ENCODE data around the gene MMP15.
"Not testable (repeated sequence)": the region's sequence is repeated elsewhere in the genome, so short reads cannot be mapped to it uniquely, and the experiment has no call there.

Gene MMP15

DNA sequence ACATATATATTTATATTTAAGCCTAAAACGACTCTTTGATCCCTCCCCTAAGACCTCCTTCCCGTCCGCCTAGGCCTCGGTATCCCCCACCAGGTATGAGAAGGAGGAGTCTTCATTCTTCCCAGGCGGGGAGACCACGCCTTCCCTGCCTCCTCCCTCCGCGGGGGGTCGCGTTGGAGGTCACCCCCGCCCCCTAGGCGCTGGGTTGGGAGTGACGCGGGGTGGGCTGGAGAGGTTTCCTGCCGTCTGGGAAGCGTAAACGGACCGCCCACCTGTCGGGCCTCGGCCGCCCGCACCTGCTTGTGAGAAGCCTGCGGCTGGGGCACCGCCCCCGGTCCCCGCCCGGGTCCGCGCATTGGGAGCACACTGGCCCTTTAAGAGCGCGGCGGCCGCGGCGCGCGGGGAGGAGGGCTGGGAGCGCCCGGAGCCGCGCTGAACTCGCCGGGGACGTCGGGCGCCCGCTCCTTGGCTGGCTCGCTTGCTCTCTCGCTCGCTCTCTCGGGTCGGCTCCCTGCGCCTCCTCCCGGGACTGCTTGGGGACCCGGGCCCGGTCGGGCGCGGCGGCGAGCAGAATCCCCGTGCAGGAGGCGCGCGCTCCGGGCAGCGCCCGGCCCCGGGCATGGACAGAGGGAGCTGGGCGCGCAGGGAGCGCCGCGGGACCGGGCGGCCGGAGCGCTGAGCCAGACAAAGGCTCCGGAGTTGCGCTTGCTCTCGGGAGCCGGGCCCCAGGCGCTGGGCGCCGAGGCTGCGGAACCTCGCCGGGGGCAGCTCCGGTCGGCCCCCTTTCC lies at the start of gene MMP15:
Gene MMP15, plus strand, starts transcription at position 404 of the 788 bp plus-strand sequence. CDS start 597 bp downstream, outside the sequence.
- DNase-seq (peak; percentile 74), ATAC-seq (ENCODE audit: insufficient read depth, low read depth) (peak; percentile 85)

DNA sequence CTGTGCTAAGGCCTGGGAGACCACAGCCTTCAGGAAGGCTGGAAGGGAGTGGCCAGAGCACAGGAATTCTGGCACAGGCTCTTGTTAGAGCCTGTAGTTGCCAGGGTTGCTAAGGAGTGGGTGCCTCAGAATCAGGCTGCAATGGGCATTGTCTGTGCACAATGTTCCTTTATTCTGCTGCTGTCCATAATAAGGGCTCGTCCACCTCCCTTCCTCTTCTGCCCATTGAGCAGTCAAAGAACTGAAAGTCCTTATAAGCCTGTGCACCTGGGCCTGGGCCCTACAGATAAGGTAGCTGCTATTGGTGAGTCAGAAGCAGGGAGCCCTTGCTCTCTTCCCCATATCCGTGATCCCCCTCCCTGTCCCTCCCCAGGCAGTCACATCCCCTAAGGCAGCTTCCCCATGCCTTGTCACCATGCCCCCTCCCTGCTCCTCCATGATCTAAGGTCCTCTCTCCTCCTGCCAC lies 49.2 kb upstream of the MMP15 start:
- Histone ChIP-seq H3K4me1 (ENCODE audit: insufficient read depth, low read length) (no peaks in the 10 kb centered on the region), H3K4me2 (ENCODE audit: insufficient read depth, low read length) (no peak overlapping the region), H3K27me3 (ENCODE audit: insufficient read depth, low read length, poor library complexity) (no peaks in the 10 kb centered on the region), H3K36me3 (ENCODE audit: insufficient read depth, low read length) (no peaks in the 10 kb centered on the region), H2AFZ (ENCODE audit: low read depth, low read length) (no peak overlapping the region), H4K20me1 (ENCODE audit: insufficient read depth, low read length) (no peaks in the 10 kb centered on the region), H3K79me2 (ENCODE audit: insufficient read depth, low read length) (no peaks in the 10 kb centered on the region), H3K27ac (ENCODE audit: low read length) (no peak overlapping the region), H3K9me3 (ENCODE audit: insufficient read depth, low read length, severe bottlenecking) (no peaks in the 10 kb centered on the region), H3K4me3 (ENCODE audit: low read depth in 1 of 2, low read length in 2 of 2) (no peak overlapping the region), H3K9ac (ENCODE audit: low read depth, low read length) (no peak overlapping the region)
- TF ChIP-seq, protein P1, sequence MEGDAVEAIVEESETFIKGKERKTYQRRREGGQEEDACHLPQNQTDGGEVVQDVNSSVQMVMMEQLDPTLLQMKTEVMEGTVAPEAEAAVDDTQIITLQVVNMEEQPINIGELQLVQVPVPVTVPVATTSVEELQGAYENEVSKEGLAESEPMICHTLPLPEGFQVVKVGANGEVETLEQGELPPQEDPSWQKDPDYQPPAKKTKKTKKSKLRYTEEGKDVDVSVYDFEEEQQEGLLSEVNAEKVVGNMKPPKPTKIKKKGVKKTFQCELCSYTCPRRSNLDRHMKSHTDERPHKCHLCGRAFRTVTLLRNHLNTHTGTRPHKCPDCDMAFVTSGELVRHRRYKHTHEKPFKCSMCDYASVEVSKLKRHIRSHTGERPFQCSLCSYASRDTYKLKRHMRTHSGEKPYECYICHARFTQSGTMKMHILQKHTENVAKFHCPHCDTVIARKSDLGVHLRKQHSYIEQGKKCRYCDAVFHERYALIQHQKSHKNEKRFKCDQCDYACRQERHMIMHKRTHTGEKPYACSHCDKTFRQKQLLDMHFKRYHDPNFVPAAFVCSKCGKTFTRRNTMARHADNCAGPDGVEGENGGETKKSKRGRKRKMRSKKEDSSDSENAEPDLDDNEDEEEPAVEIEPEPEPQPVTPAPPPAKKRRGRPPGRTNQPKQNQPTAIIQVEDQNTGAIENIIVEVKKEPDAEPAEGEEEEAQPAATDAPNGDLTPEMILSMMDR (IDR thresholded peaks at IDR 0.05; ENCODE audit: borderline replicate concordance, extremely low read depth, low read length, poor library complexity, severe bottlenecking), result no peak
- no peak for TF ChIP-seq EZH2 (IDR thresholded peaks at IDR 0.05; ENCODE audit: borderline replicate concordance, low read depth, low read length, severe bottlenecking)
- DNase-seq, result no peak
- no peak for ATAC-seq (ENCODE audit: insufficient read depth, low read depth)

More for the DNA sequence above, at the start of gene MMP15:
- TF ChIP-seq, protein P1 (IDR thresholded peaks at IDR 0.05; ENCODE audit: borderline replicate concordance, extremely low read depth, low read length, poor library complexity, severe bottlenecking), result peak; percentile 9
- TF ChIP-seq EZH2 (IDR thresholded peaks at IDR 0.05; ENCODE audit: borderline replicate concordance, low read depth, low read length, severe bottlenecking), result no peak
- H3K4me1 ChIP-seq (ENCODE audit: insufficient read depth, low read length), result peaks cover 19% of the 10 kb centered on the region
- H3K27ac ChIP-seq (ENCODE audit: low read length), result no peak within 1 kb of the TSS
- peak within 1 kb of the TSS; percentile 66 for H2AFZ ChIP-seq (ENCODE audit: low read depth, low read length)
- H3K4me3 ChIP-seq (ENCODE audit: low read depth in 1 of 2, low read length in 2 of 2), result peak within 1 kb of the TSS; percentile 20 to 62; a peak in 3 of 4 replicates
- no peaks in the 10 kb centered on the region for H3K79me2 ChIP-seq (ENCODE audit: insufficient read depth, low read length)
- peak within 1 kb of the TSS; percentile 88 for H3K4me2 ChIP-seq (ENCODE audit: insufficient read depth, low read length)
- no peaks in the 10 kb centered on the region for H3K27me3 ChIP-seq (ENCODE audit: insufficient read depth, low read length, poor library complexity)
- peak within 1 kb of the TSS; percentile 53 for H3K9ac ChIP-seq (ENCODE audit: low read depth, low read length)
- H4K20me1 ChIP-seq (ENCODE audit: insufficient read depth, low read length), result peaks cover 3% of the 10 kb centered on the region; the same call in 1 of the 2 replicates
- no peaks in the 10 kb centered on the region for H3K9me3 ChIP-seq (ENCODE audit: insufficient read depth, low read length, severe bottlenecking)
- no peaks in the 10 kb centered on the region for H3K36me3 ChIP-seq (ENCODE audit: insufficient read depth, low read length)

DNA sequence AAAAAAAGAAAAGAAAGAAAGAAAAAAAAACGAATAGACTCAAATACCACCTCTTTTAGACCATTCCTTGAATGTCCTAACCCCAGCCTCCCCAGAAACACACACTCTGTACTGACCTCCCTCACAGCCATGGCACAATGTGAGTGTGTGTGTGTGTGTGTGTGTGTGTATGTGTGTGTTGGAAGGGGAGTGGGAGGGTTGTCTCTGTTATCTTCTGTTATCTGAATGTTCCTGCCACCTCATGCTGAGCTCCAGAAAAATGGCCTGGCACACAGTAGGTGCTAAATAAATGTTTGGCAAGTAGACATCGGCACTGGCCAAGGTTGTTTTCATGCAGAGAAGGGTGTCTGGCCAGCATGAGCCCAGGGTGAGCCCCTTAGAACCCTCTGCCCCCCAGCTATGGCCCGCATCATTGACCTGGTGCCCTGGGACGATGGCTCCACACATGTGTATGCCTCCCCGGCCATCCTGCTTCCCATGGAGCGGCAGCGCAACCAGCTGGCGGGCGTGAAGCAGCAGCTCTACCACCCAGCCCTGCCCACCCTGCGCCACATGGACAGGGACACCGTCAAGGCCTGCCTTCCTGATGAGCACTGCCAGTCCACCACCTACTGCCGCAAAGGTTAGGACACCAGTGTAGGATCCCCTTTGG lies 48.0 kb upstream of the MMP15 start:
- no peak overlapping the region for H2AFZ ChIP-seq (ENCODE audit: low read depth, low read length)
- H3K36me3 ChIP-seq (ENCODE audit: insufficient read depth, low read length), result no peaks in the 10 kb centered on the region
- DNase-seq, result no peak
- no peaks in the 10 kb centered on the region for H3K4me1 ChIP-seq (ENCODE audit: insufficient read depth, low read length)
- TF ChIP-seq EZH2 (IDR thresholded peaks at IDR 0.05; ENCODE audit: borderline replicate concordance, low read depth, low read length, severe bottlenecking), result no peak
- TF ChIP-seq, protein P1 (IDR thresholded peaks at IDR 0.05; ENCODE audit: borderline replicate concordance, extremely low read depth, low read length, poor library complexity, severe bottlenecking), result no peak
- H3K9me3 ChIP-seq (ENCODE audit: insufficient read depth, low read length, severe bottlenecking), result no peaks in the 10 kb centered on the region
- no peaks in the 10 kb centered on the region for H3K27me3 ChIP-seq (ENCODE audit: insufficient read depth, low read length, poor library complexity)
- no peak overlapping the region for H3K4me3 ChIP-seq (ENCODE audit: low read depth in 1 of 2, low read length in 2 of 2)
- H3K4me2 ChIP-seq (ENCODE audit: insufficient read depth, low read length), result no peak overlapping the region
- no peak overlapping the region for H3K27ac ChIP-seq (ENCODE audit: low read length)
- no peak for ATAC-seq (ENCODE audit: insufficient read depth, low read depth)
- H4K20me1 ChIP-seq (ENCODE audit: insufficient read depth, low read length), result no peaks in the 10 kb centered on the region
- H3K79me2 ChIP-seq (ENCODE audit: insufficient read depth, low read length), result no peaks in the 10 kb centered on the region
- no peak overlapping the region for H3K9ac ChIP-seq (ENCODE audit: low read depth, low read length)

DNA sequence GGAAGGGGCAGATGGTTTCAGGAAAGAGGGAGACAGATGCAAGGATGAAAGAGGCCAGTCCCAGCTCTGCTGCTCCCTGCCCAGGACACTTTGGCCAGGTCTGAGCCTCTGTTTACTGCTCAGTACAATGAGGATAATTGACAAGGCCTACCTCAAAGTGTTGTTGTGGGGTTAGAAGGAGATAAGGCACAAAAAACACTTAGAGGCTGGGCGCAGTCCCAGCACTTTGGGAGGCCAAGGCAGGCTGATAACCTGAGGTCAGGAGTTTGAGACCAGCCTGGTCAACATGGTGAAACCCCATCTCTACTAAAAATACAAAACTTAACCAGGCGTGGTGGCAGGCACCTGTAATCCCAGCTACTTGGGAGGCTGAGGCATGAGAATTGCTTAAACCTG lies 47.5 kb upstream of the MMP15 start:
- not testable (repeated sequence) for H3K4me3 ChIP-seq (ENCODE audit: low read depth in 1 of 2, low read length in 2 of 2); H3K4me1 ChIP-seq (ENCODE audit: insufficient read depth, low read length); H3K79me2 ChIP-seq (ENCODE audit: insufficient read depth, low read length); H4K20me1 ChIP-seq (ENCODE audit: insufficient read depth, low read length); H3K27ac ChIP-seq (ENCODE audit: low read length); H3K9ac ChIP-seq (ENCODE audit: low read depth, low read length); H3K9me3 ChIP-seq (ENCODE audit: insufficient read depth, low read length, severe bottlenecking); ATAC-seq (ENCODE audit: insufficient read depth, low read depth); H2AFZ ChIP-seq (ENCODE audit: low read depth, low read length); H3K27me3 ChIP-seq (ENCODE audit: insufficient read depth, low read length, poor library complexity); DNase-seq; H3K4me2 ChIP-seq (ENCODE audit: insufficient read depth, low read length); H3K36me3 ChIP-seq (ENCODE audit: insufficient read depth, low read length)

Measured in DND-41 (cell line).